Measurements from ENCODE around the gene TCF4. TPM values are rescaled to one million over a fixed set of nuclear protein-coding genes. Genes with fewer than 3 reads are reported as not detected.

The TCF4 gene
- total RNA-seq, 1 experiment from 2014 or later = 37.3 TPM

DNA sequence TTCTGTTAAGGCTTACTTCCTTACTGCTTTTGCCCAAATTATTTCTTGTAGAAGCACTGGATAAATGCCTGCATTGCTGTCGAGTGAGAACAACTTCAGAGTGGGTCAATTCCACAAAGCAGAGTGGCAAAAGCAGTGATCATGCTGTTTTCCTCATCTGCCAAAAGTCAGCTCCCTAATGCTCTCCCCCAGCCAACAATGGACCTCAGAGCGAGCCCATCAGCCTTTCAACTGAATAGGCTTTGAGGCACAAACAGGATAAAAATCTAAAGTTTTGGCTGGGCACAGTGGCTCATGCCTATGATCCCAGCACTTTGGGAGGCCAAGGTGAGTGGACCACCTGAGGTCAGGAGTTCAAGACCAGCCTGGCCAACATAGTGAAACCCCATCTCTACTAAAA, 222.7 kb downstream of the TCF4 start:
- no peak for DNase-seq
- Histone ChIP-seq H3K27me3 (no peaks in the 10 kb centered on the region), H3K9me3 (replicated peaks) (no peaks in the 10 kb centered on the region), H3K36me3 (no peaks in the 10 kb centered on the region), H3K27ac (no peak overlapping the region), H3K4me3 (no peak overlapping the region), H3K4me1 (no peaks in the 10 kb centered on the region)

DNA sequence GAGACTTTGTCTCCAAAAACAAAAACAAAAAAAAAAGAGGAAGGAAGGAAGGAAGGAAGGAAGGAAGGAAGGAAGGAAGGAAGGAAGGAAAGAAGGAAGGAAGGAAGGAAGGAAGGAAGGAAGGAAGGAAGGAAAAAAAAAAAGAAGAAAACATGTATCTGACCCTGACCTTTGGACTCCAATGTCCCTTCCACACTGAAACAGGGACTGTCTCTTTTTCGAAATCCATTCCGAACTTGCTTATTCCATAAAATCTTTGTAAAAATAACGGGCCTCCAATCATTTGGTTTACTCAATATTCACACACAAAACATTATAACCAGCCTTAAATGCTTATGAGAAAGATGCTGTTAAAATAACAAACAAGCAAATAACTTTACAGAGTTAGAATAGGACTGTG, 225.7 kb downstream of the TCF4 start:
- Histone ChIP-seq H3K27ac (no peak overlapping the region), H3K4me3 (no peak overlapping the region), H3K4me1 (no peaks in the 10 kb centered on the region), H3K36me3 (no peaks in the 10 kb centered on the region), H3K9me3 (replicated peaks) (no peaks in the 10 kb centered on the region), H3K27me3 (no peaks in the 10 kb centered on the region)
- DNase-seq = no peak

DNA sequence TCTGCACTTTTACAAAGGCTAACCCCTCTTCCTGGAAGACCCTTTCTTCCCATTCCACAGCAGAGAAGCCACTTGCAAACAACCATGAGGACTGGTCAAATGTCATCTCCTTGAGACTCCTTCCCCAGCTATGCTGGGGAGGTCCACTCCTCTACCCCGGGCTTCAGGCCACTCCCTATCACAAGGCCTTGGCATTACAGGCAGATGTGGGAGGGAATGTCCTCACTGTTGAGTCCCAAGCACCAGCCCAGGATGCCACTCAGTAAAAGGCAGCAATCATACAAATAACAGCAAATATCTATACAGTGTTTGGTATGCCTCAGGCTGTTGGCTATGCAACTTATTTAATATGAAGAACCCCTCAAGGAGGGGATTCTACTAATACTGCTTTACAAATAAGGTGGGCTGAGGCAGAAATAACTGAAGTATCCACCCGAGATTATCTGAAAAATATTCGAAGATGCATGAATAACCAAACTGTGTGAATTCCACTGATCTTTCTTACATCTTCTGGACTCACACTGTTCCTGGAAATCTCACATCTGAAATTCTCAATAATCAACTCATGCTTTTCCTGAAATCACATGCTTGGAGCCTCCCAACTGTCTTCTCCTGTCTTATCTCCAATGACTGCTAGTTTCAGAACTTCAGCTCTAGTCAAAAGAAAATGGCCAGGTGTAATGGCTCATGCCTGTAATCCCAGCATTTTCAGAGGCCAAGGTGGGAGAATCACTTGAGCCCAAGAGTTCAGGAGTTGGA, 226.3 kb downstream of the TCF4 start:
- no peaks in the 10 kb centered on the region for H3K9me3 ChIP-seq (replicated peaks)
- no peak overlapping the region for H3K4me3 ChIP-seq
- no peak for DNase-seq
- no peaks in the 10 kb centered on the region for H3K4me1 ChIP-seq
- H3K27me3 ChIP-seq = no peaks in the 10 kb centered on the region
- H3K36me3 ChIP-seq = no peaks in the 10 kb centered on the region
- no peak overlapping the region for H3K27ac ChIP-seq

GRCh38 chr18:55360061-55360460, 227.9 kb downstream of the TCF4 start:
- no peak overlapping the region for H3K4me3 ChIP-seq
- H3K4me1 ChIP-seq = no peaks in the 10 kb centered on the region
- DNase-seq = no peak
- no peak overlapping the region for H3K27ac ChIP-seq
- no peaks in the 10 kb centered on the region for H3K36me3 ChIP-seq
- no peaks in the 10 kb centered on the region for H3K9me3 ChIP-seq (replicated peaks)
- no peaks in the 10 kb centered on the region for H3K27me3 ChIP-seq

GRCh38 chr18:55356815-55357214, 231.2 kb downstream of the TCF4 start:
- H3K4me1 ChIP-seq = no peaks in the 10 kb centered on the region
- no peak overlapping the region for H3K27ac ChIP-seq
- no peak overlapping the region for H3K4me3 ChIP-seq
- DNase-seq = no peak
- no peaks in the 10 kb centered on the region for H3K9me3 ChIP-seq (replicated peaks)
- H3K27me3 ChIP-seq = no peaks in the 10 kb centered on the region
- H3K36me3 ChIP-seq = no peaks in the 10 kb centered on the region

- no peak overlapping the region for H3K27ac ChIP-seq
- H3K4me1 ChIP-seq = no peaks in the 10 kb centered on the region
- no peaks in the 10 kb centered on the region for H3K9me3 ChIP-seq (replicated peaks)
- H3K27me3 ChIP-seq = no peaks in the 10 kb centered on the region
- no peaks in the 10 kb centered on the region for H3K36me3 ChIP-seq
- H3K4me3 ChIP-seq = no peak overlapping the region
- DNase-seq = no peak
Measured at GRCh38 chr18:55355223-55355622, 232.8 kb downstream of the TCF4 start.

GRCh38 chr18:55354795-55355194, 233.2 kb downstream of the TCF4 start:
- Histone ChIP-seq H3K36me3 (no peaks in the 10 kb centered on the region), H3K27me3 (no peaks in the 10 kb centered on the region), H3K27ac (no peak overlapping the region), H3K4me3 (no peak overlapping the region), H3K4me1 (no peaks in the 10 kb centered on the region), H3K9me3 (replicated peaks) (no peaks in the 10 kb centered on the region)
- DNase-seq = peak in 1 of 2 experiments; percentile 4

- Histone ChIP-seq H3K4me1 (no peaks in the 10 kb centered on the region), H3K36me3 (no peaks in the 10 kb centered on the region), H3K4me3 (no peak overlapping the region), H3K27me3 (no peaks in the 10 kb centered on the region), H3K27ac (no peak overlapping the region), H3K9me3 (replicated peaks) (no peaks in the 10 kb centered on the region)
- no peak for DNase-seq
Measured at GRCh38 chr18:55353806-55354205, 234.2 kb downstream of the TCF4 start.

DNA sequence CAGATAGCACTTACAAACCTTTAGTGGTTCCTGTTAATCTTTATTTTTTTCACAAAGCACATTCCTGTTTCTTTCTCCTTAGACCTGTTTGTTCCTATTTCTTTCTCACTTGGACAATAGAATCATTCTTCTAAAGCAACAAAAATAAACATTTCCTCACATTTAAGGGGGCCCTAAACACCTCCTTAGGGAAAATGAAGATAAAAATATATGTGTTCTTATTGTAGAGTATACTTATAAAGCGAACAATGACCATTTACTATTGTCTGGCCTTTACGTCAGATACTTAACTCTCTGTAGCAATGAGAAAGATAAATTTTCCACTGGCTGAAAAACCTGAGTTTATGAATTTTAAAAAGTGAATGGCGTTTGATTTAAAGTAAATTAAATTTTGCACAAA, 234.6 kb downstream of the TCF4 start:
- H3K9me3 ChIP-seq (replicated peaks) = no peaks in the 10 kb centered on the region
- no peak for DNase-seq
- H3K27ac ChIP-seq = no peak overlapping the region
- no peaks in the 10 kb centered on the region for H3K36me3 ChIP-seq
- H3K27me3 ChIP-seq = no peaks in the 10 kb centered on the region
- H3K4me1 ChIP-seq = no peaks in the 10 kb centered on the region
- no peak overlapping the region for H3K4me3 ChIP-seq

DNA sequence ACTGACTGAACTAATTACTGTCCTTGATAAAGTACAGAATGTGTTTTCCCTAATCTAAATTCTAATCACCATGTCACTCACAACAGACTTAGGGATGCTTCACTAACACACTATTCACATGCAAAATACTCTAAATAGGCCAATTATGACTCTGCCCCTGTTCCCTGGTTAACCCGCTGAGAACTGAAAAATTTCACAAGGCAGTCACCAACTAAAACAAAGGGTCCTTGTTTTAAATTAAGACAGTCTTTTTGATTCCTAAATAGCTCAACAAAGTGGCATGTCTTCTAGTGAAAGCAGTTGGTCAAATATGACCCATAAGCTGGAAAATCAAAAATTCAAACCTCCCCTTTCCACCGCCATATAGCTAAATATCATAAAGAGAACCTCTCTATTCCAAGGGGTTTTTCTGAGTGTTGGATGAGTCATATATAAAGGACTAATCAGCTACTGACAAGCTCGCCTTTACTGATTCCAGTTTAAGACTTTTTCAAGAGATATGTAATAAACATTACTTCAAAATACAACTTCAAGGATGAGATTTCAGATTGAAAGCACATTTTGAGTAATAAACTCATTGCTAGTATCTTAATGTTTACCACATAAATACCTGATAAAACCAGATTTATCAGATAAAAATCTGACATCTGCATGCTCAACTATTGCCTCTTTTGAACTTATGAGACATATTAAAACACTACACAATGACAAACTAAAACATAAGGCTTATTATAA, 235.8 kb downstream of the TCF4 start:
- Histone ChIP-seq H3K27me3 (no peaks in the 10 kb centered on the region), H3K9me3 (replicated peaks) (no peaks in the 10 kb centered on the region), H3K36me3 (no peaks in the 10 kb centered on the region), H3K4me1 (no peaks in the 10 kb centered on the region), H3K4me3 (no peak overlapping the region), H3K27ac (no peak overlapping the region)
- no peak for DNase-seq

DNA sequence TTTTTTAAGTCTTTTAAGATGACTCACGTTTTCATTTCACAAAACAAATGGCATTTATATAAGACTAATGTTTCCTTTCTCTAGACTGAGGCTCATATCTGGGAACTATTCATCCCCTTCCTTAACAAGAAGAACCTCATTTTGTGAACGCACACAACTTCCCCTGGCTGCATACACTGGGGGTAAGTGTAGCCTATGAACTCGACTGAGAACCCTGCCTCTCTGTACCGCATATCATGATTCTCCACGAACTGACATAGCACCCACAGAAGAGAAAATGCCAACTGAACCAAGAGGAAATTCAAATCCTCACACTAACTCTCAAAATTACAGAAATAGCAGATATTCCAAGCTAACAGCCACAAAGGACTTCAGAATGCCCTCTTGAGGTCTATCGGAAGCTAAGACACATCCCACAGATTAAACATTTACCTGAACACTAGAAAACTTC, 236.7 kb downstream of the TCF4 start:
- no peak for DNase-seq
- Histone ChIP-seq H3K4me3 (no peak overlapping the region), H3K36me3 (no peaks in the 10 kb centered on the region), H3K27ac (no peak overlapping the region), H3K9me3 (replicated peaks) (no peaks in the 10 kb centered on the region), H3K27me3 (no peaks in the 10 kb centered on the region), H3K4me1 (no peaks in the 10 kb centered on the region)

DNA sequence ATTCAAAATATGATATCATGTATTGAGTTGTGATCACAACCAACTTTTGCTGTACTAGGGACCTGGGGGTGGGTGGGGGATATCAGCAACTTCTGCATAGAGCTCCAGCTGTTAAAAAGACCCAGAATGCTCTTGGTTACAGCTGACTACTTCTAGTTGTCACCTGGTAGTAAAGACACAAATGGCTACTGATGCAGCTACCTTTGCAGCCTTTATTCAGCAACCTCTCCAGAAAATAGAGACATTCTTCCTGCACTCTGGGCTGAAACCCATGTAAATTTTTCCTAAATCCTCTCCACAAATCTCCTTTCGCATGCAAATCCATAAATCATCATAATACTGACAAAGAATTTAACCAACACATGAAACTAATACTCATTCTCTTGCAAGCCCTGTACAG, 238.3 kb downstream of the TCF4 start:
- Histone ChIP-seq H3K4me3 (no peak overlapping the region), H3K36me3 (no peaks in the 10 kb centered on the region), H3K27me3 (no peaks in the 10 kb centered on the region), H3K27ac (no peak overlapping the region), H3K9me3 (replicated peaks) (no peaks in the 10 kb centered on the region), H3K4me1 (no peaks in the 10 kb centered on the region)
- DNase-seq = no peak

- Histone ChIP-seq H3K27ac (no peak overlapping the region), H3K4me1 (0 out of 2 replicates have a peak, but pooled peaks cover 2% of the 10 kb centered on the region)
Measured at GRCh38 chr18:55346961-55347740, 240.8 kb downstream of the TCF4 start.

GRCh38 chr18:55346387-55346786, 241.6 kb downstream of the TCF4 start:
- Histone ChIP-seq H3K9me3 (replicated peaks) (no peaks in the 10 kb centered on the region), H3K27ac (no peak overlapping the region), H3K4me3 (no peak overlapping the region), H3K4me1 (0 out of 2 replicates have a peak, but pooled peaks cover 2% of the 10 kb centered on the region), H3K36me3 (no peaks in the 10 kb centered on the region), H3K27me3 (no peaks in the 10 kb centered on the region)
- DNase-seq = no peak

More at GRCh38 chr18:55346961-55347740, 240.8 kb downstream of the TCF4 start:
- H3K4me3 ChIP-seq = no peak overlapping the region
- no peaks in the 10 kb centered on the region for H3K36me3 ChIP-seq
- no peak for DNase-seq
- H3K27me3 ChIP-seq = no peaks in the 10 kb centered on the region
- no peaks in the 10 kb centered on the region for H3K9me3 ChIP-seq (replicated peaks)

All from SJCRH30 (cell line).